Esophagus muscularis mucosa (tissue), 4 donors: ENCODE data around the gene RFK.

ENCODE experiments used
- CTCF ChIP-seq, 3 experiments: fragments of 200-600 bp in 2 of 3; fragments of 450-650 bp in 1 of 3; sonication (generic) in 2 of 3; IDR thresholded peaks; one replicate each; pipeline ENCODE4 v1.5.1; 2017 to 2019; ENCODE audit warnings: antibody characterized with exemption in 3 of 3, mild to moderate bottlenecking in 2 of 3, moderate library complexity in 1 of 3
- EP300 ChIP-seq: sonication (generic); formaldehyde crosslinking; IDR thresholded peaks from one replicate; pipeline ENCODE4 v1.6.1; 2017; ENCODE audit warnings: antibody characterized with exemption
- POLR2A ChIP-seq: fragments of 450-650 bp; IDR thresholded peaks from one replicate; pipeline ENCODE4 v1.6.1; 2017; ENCODE audit warnings: antibody characterized with exemption, moderate library complexity, mild to moderate bottlenecking, low read depth
- POLR2AphosphoS5 ChIP-seq, 2 donors: sonication (generic); formaldehyde crosslinking; IDR thresholded peaks; one replicate each; pipeline ENCODE4 v1.6.1; 2017; ENCODE audit warnings: antibody characterized with exemption in 2 of 2

- TF ChIP-seq EP300, result no peak
- no peak for TF ChIP-seq POLR2A
- TF ChIP-seq CTCF (IDR thresholded peaks at IDR 0.05), result no peak
- TF ChIP-seq POLR2AphosphoS5 (IDR thresholded peaks at IDR 0.05), result no peak
These were observed 24.6 kb downstream of the RFK start for GRCh38 chr9:76369583-76369982.
